Astrocyte (in vitro differentiated cells and primary cell): ENCODE data around the gene EZH1. TPM values are rescaled to one million over a fixed set of nuclear protein-coding genes. Genes with fewer than 3 reads are reported as not detected.

ENCODE experiments used
- DNase-seq: peaks from one replicate; pipeline ENCODE4 v3.0.0-alpha.2; 2010; ENCODE audit warnings: low read depth
- FAIRE-seq: peaks from 2 replicates; lab custom pipeline; 2011; peaks lifted over from hg19 to GRCh38; lab: Jason Lieb, UNC
- H2AFZ ChIP-seq: 2 replicates; pipeline ENCODE4 v1.6.0; 2012; ENCODE audit warnings: low read depth, low read length, inconsistent platforms
- H3K27ac ChIP-seq: 2 replicates; pipeline ENCODE4 v1.5.1; 2011; ENCODE audit warnings: low read depth, low read length, inconsistent platforms
- H3K27me3 ChIP-seq: 2 replicates; pipeline ENCODE4 v1.6.0; 2011; ENCODE audit warnings: low read length, inconsistent platforms; ENCODE audit not compliant: insufficient read depth
- H3K36me3 ChIP-seq: 2 replicates; pipeline ENCODE4 v1.5.1; 2011; ENCODE audit warnings: low read length, inconsistent platforms; ENCODE audit not compliant: insufficient read depth
- H3K4me1 ChIP-seq: 2 replicates; pipeline ENCODE4 v1.5.1; 2011; ENCODE audit warnings: low read length, inconsistent platforms; ENCODE audit not compliant: insufficient read depth
- H3K4me2 ChIP-seq: 2 replicates; pipeline ENCODE4 v1.6.0; 2012; ENCODE audit warnings: low read length, inconsistent platforms
- H3K4me3 ChIP-seq: 2 replicates; pipeline ENCODE4 v1.5.1; 2011; ENCODE audit warnings: low read depth, mild to moderate bottlenecking, low read length, inconsistent platforms; ENCODE audit not compliant: insufficient read depth
- H3K79me2 ChIP-seq: 2 replicates; pipeline ENCODE4 v1.6.0; 2012; ENCODE audit warnings: mild to moderate bottlenecking, low read length, inconsistent platforms; ENCODE audit not compliant: insufficient read depth
- H3K9ac ChIP-seq: 2 replicates; pipeline ENCODE4 v1.6.0; 2012; ENCODE audit warnings: mild to moderate bottlenecking, low read length, inconsistent platforms
- H3K9me3 ChIP-seq: 2 replicates; pipeline ENCODE4 v1.5.1; 2012; ENCODE audit warnings: low read depth, mild to moderate bottlenecking, low read length, inconsistent platforms; ENCODE audit not compliant: insufficient read depth
- H4K20me1 ChIP-seq: 2 replicates; pipeline ENCODE4 v1.6.0; 2012; ENCODE audit warnings: low read length, inconsistent platforms; ENCODE audit not compliant: insufficient read depth
- H3K27ac Mint-ChIP-seq: one replicate; pipeline ENCODE4 v1.8.0; 2021; ENCODE audit warnings: mild to moderate bottlenecking, mixed read lengths; ENCODE audit not compliant: unreplicated experiment
- H3K27me3 Mint-ChIP-seq: one replicate; pipeline ENCODE4 v1.8.0; 2021; ENCODE audit warnings: low read depth, mixed read lengths; ENCODE audit not compliant: unreplicated experiment
- H3K36me3 Mint-ChIP-seq: one replicate; pipeline ENCODE4 v1.8.0; 2021; ENCODE audit warnings: low read depth, mixed read lengths; ENCODE audit not compliant: unreplicated experiment
- H3K4me1 Mint-ChIP-seq: one replicate; pipeline ENCODE4 v1.8.0; 2021; ENCODE audit warnings: low read depth, mixed read lengths; ENCODE audit not compliant: unreplicated experiment
- H3K4me3 Mint-ChIP-seq: one replicate; pipeline ENCODE4 v1.8.0; 2021; ENCODE audit warnings: mild to moderate bottlenecking, moderate library complexity, mixed read lengths; ENCODE audit not compliant: unreplicated experiment
- H3K9me3 Mint-ChIP-seq: one replicate; pipeline ENCODE4 v1.8.0; 2021; ENCODE audit warnings: mild to moderate bottlenecking, mixed read lengths; ENCODE audit not compliant: unreplicated experiment
- CTCF ChIP-seq: IDR thresholded peaks from 2 replicates; pipeline ENCODE4 v1.5.1; 2011; ENCODE audit warnings: low read depth, mild to moderate bottlenecking, inconsistent platforms, low read length, moderate library complexity; ENCODE audit not compliant: insufficient read depth
- EZH2 ChIP-seq: IDR thresholded peaks from 2 replicates; pipeline ENCODE4 v1.6.1; 2012; ENCODE audit warnings: mild to moderate bottlenecking, low read length, inconsistent platforms; ENCODE audit not compliant: insufficient read depth
- total RNA-seq: library from RNA; stranded (reverse); gene quantifications from 2 replicates; pipeline ENCODE4 v1.2.1, GENCODE V29; 2021

Gene EZH1
- total RNA-seq, 1 donor from 2014 or later = 15.2 TPM

- Histone ChIP-seq H3K9ac (peak overlapping the region; percentile 57), H3K79me2 (peaks cover 17% of the 10 kb centered on the region), H3K4me2 (peak overlapping the region; percentile 87), H3K4me1 (peaks cover 52% of the 10 kb centered on the region), H2AFZ (peak overlapping the region; percentile 85), H3K4me3 (no peak overlapping the region), H4K20me1 (peaks cover 19% of the 10 kb centered on the region), H3K27me3 (peaks cover 7% of the 10 kb centered on the region), H3K9me3 (no peaks in the 10 kb centered on the region), H3K27ac (peak overlapping the region; percentile 31), H3K36me3 (no peaks in the 10 kb centered on the region)
- Mint-ChIP-seq H3K4me1 (peaks cover 15% of the 10 kb centered on the region), H3K27me3 (no peaks in the 10 kb centered on the region), H3K36me3 (peaks cover 1% of the 10 kb centered on the region), H3K27ac (peak overlapping the region; percentile 72), H3K9me3 (no peaks in the 10 kb centered on the region), H3K4me3 (peak overlapping the region; percentile 60)
- no peak for FAIRE-seq
- DNase-seq = peak; percentile 65
- TF ChIP-seq CTCF (peak; percentile 33), EZH2 (peak; percentile 29)
Observed at GRCh38 chr17:42679492-42680330, 65.1 kb downstream of the EZH1 start.

- FAIRE-seq = no peak
Observed at GRCh38 chr17:42678951-42679491, 65.8 kb downstream of the EZH1 start.

More at GRCh38 chr17:42678951-42679491, 65.8 kb downstream of the EZH1 start:
- H3K4me2 ChIP-seq = peak overlapping the region; percentile 87
- H4K20me1 ChIP-seq = peaks cover 26% of the 10 kb centered on the region
- no peak overlapping the region for H3K4me3 ChIP-seq
- no peaks in the 10 kb centered on the region for H3K9me3 Mint-ChIP-seq
- H3K27ac ChIP-seq = peak overlapping the region; percentile 83
- H2AFZ ChIP-seq = peak overlapping the region; percentile 85
- peaks cover 59% of the 10 kb centered on the region for H3K4me1 ChIP-seq
- peak overlapping the region; percentile 66 for H3K9ac ChIP-seq
- H3K36me3 Mint-ChIP-seq = peaks cover 1% of the 10 kb centered on the region
- TF ChIP-seq EZH2 (no peak), CTCF (no peak)
- peaks cover 17% of the 10 kb centered on the region for H3K4me1 Mint-ChIP-seq
- peak overlapping the region; percentile 99 for H3K27ac Mint-ChIP-seq
- H3K27me3 ChIP-seq = peaks cover 4% of the 10 kb centered on the region
- H3K9me3 ChIP-seq = no peaks in the 10 kb centered on the region
- no peaks in the 10 kb centered on the region for H3K36me3 ChIP-seq
- peaks cover 23% of the 10 kb centered on the region for H3K79me2 ChIP-seq
- peak overlapping the region; percentile 87 for H3K4me3 Mint-ChIP-seq
- DNase-seq = peak; percentile 26
- no peaks in the 10 kb centered on the region for H3K27me3 Mint-ChIP-seq
